DND-41 (cell line): ENCODE measurements around the gene BTBD17.

Source experiments
- CTCF ChIP-seq: IDR thresholded peaks from 2 replicates; pipeline ENCODE4 v1.5.1; 2012; ENCODE audit warnings: borderline replicate concordance, low read length, moderate library complexity, mild to moderate bottlenecking; ENCODE audit not compliant: poor library complexity, severe bottlenecking; ENCODE audit errors: extremely low read depth
- EZH2 ChIP-seq: IDR thresholded peaks from 3 replicates; pipeline ENCODE4 v1.6.1; 2012; ENCODE audit warnings: borderline replicate concordance, low read depth, mild to moderate bottlenecking, moderate library complexity, low read length, inconsistent platforms; ENCODE audit not compliant: severe bottlenecking

- TF ChIP-seq CTCF = no peak
- TF ChIP-seq EZH2 = no peak
Observed at GRCh38 chr17:74374858-74375257, 13.2 kb upstream of the BTBD17 start.
